C4-2B (cell line): ENCODE measurements around the gene TTC9.

ENCODE experiments used
- CTCF ChIP-seq: fragments of 450-650 bp; conservative IDR thresholded peaks from 2 replicates; pipeline ENCODE4 v1.5.1; 2017; ENCODE audit warnings: mild to moderate bottlenecking
- ZFX ChIP-seq: fragments of 450-650 bp; IDR thresholded peaks from 2 replicates; pipeline ENCODE4 v1.6.1; 2017

- no peak for TF ChIP-seq CTCF
- no peak for TF ChIP-seq ZFX
Observed at GRCh38 chr14:70654632-70655031, 12.9 kb downstream of the TTC9 start.
